Measurements from ENCODE around the gene GID8. TPM values are rescaled to one million over a fixed set of nuclear protein-coding genes. Genes with fewer than 3 reads are reported as not detected.

The GID8 gene
- total and polyA plus RNA-seq, 4 donors, result 10.2 to 23.6 (median 14.6) TPM

- DNase-seq (ENCODE audit: low spot score), result no peak
- TF ChIP-seq ZBTB33 (IDR thresholded peaks at IDR 0.05) (no peak), RXRA (IDR thresholded peaks at IDR 0.05) (no peak), TAF1 (conservative IDR thresholded peaks at IDR 0.05) (no peak), SP1 (IDR thresholded peaks at IDR 0.05) (no peak)
- TF ChIP-seq, protein P1, sequence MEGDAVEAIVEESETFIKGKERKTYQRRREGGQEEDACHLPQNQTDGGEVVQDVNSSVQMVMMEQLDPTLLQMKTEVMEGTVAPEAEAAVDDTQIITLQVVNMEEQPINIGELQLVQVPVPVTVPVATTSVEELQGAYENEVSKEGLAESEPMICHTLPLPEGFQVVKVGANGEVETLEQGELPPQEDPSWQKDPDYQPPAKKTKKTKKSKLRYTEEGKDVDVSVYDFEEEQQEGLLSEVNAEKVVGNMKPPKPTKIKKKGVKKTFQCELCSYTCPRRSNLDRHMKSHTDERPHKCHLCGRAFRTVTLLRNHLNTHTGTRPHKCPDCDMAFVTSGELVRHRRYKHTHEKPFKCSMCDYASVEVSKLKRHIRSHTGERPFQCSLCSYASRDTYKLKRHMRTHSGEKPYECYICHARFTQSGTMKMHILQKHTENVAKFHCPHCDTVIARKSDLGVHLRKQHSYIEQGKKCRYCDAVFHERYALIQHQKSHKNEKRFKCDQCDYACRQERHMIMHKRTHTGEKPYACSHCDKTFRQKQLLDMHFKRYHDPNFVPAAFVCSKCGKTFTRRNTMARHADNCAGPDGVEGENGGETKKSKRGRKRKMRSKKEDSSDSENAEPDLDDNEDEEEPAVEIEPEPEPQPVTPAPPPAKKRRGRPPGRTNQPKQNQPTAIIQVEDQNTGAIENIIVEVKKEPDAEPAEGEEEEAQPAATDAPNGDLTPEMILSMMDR (IDR thresholded peaks at IDR 0.05; ENCODE audit: low read depth, low read length, missing input control), result no peak
- H3K27ac ChIP-seq (ENCODE audit: low read depth in 1 of 2, low read length in 2 of 2), result no peak overlapping the region
- H3K9me3 ChIP-seq (ENCODE audit: control insufficient read depth in 4 of 4, low read length in 3 of 4), result no peaks in the 10 kb centered on the region
- peaks cover 0 to 10% (median 3%) of the 10 kb centered on the region in 4 donors for H3K36me3 ChIP-seq (ENCODE audit: control insufficient read depth in 4 of 4, insufficient read depth in 3 of 4, low read depth in 1 of 4, low read length in 3 of 4)
- peaks cover 23 to 78% (median 67%) of the 10 kb centered on the region in 4 donors for H3K4me1 ChIP-seq (ENCODE audit: control insufficient read depth in 4 of 4, insufficient read depth in 4 of 4, low read length in 3 of 4)
- 78% methylated on average over 3 of the region's 3 CpGs for WGBS
- no peak overlapping the region for H3K9ac ChIP-seq (ENCODE audit: low read depth in 1 of 2, low read length in 2 of 2)
- H3K4me3 ChIP-seq (ENCODE audit: low read depth in 1 of 3, low read length in 3 of 3), result no peak overlapping the region
- H3K27me3 ChIP-seq (ENCODE audit: control insufficient read depth in 4 of 4, insufficient read depth in 4 of 4, low read length in 3 of 4), result no peaks in the 10 kb centered on the region
These were observed 20.2 kb upstream of the GID8 start for GRCh38 chr20:62917720-62918119.

- no peak for DNase-seq (ENCODE audit: low spot score)
- Histone ChIP-seq H3K27ac (ENCODE audit: low read depth in 1 of 2, low read length in 2 of 2) (no peak overlapping the region), H3K9me3 (ENCODE audit: control insufficient read depth in 4 of 4, low read length in 3 of 4) (no peaks in the 10 kb centered on the region), H3K4me3 (ENCODE audit: low read depth in 1 of 3, low read length in 3 of 3) (no peak overlapping the region), H3K36me3 (ENCODE audit: control insufficient read depth in 4 of 4, insufficient read depth in 3 of 4, low read depth in 1 of 4, low read length in 3 of 4) (peaks cover 0 to 9% (median 1%) of the 10 kb centered on the region in 4 donors), H3K9ac (ENCODE audit: low read depth in 1 of 2, low read length in 2 of 2) (no peak overlapping the region), H3K4me1 (ENCODE audit: control insufficient read depth in 4 of 4, insufficient read depth in 4 of 4, low read length in 3 of 4) (peaks cover 26 to 79% (median 69%) of the 10 kb centered on the region in 4 donors), H3K27me3 (ENCODE audit: control insufficient read depth in 4 of 4, insufficient read depth in 4 of 4, low read length in 3 of 4) (no peaks in the 10 kb centered on the region)
- TF ChIP-seq FOXA2 (IDR thresholded peaks at IDR 0.05), result no peak
- TF ChIP-seq EGR1 (IDR thresholded peaks at IDR 0.05; ENCODE audit: low read depth in 2 of 2), result no peak
- WGBS, result 61% methylated on average over 3 of the region's 3 CpGs
These were observed 19.8 kb upstream of the GID8 start for GRCh38 chr20:62918147-62918546.

DNA sequence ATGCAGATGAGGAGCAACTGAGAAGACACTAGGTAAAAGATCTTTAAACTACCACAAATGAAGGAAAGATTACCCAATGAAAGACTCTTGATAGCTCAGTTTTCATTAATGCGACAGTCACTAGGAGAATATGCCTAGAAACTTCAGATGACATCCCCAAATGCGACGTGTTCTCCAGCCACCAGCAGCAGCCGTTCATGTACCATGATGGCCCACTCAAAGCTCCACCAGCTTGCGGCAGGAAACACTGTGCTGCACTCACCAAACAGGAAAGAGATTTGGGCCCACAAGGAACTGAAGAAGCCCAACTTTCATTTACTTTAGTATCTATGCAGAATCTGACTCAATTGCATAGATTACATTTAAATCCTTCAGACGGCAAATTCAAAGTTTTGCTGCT lies 19.1 kb upstream of the GID8 start:
- Histone ChIP-seq H3K9ac (ENCODE audit: low read depth in 1 of 2, low read length in 2 of 2) (no peak overlapping the region), H3K36me3 (ENCODE audit: control insufficient read depth in 4 of 4, insufficient read depth in 3 of 4, low read depth in 1 of 4, low read length in 3 of 4) (peaks cover 0 to 3% (median 0%) of the 10 kb centered on the region in 4 donors), H3K4me1 (ENCODE audit: control insufficient read depth in 4 of 4, insufficient read depth in 4 of 4, low read length in 3 of 4) (peaks cover 28 to 74% (median 73%) of the 10 kb centered on the region in 4 donors), H3K27ac (ENCODE audit: low read depth in 1 of 2, low read length in 2 of 2) (no peak overlapping the region), H3K9me3 (ENCODE audit: control insufficient read depth in 4 of 4, low read length in 3 of 4) (no peaks in the 10 kb centered on the region), H3K27me3 (ENCODE audit: control insufficient read depth in 4 of 4, insufficient read depth in 4 of 4, low read length in 3 of 4) (no peaks in the 10 kb centered on the region), H3K4me3 (ENCODE audit: low read depth in 1 of 3, low read length in 3 of 3) (no peak overlapping the region)
- no peak for DNase-seq (ENCODE audit: low spot score)
- TF ChIP-seq HNF4G (IDR thresholded peaks at IDR 0.05), result no peak
- TF ChIP-seq, protein P1 (IDR thresholded peaks at IDR 0.05; ENCODE audit: low read depth, low read length, missing input control), result no peak
- WGBS, result 74% methylated on average over 6 of the region's 6 CpGs

Measured in liver (tissue), 9 donors.